CD14-positive monocyte (primary cell): Measurements from ENCODE around the gene DCTD. TPM values are rescaled to one million over a fixed set of nuclear protein-coding genes. Genes with fewer than 3 reads are reported as not detected.

Experiments used
- DNase-seq, 3 donors: peaks; one replicate each; pipeline ENCODE4 v3.0.0-alpha.2; 2011 to 2022
- H2AFZ ChIP-seq: 2 replicates; pipeline ENCODE4 v1.6.0; 2012; ENCODE audit warnings: mild to moderate bottlenecking, low read depth, low read length, inconsistent platforms; ENCODE audit not compliant: insufficient read depth, poor library complexity, severe bottlenecking
- H3K27ac ChIP-seq, 2 donors: 1 replicate in 1 of 2; 2 replicates in 1 of 2; pipeline ENCODE4 v1.5.1; 2012 to 2013; ENCODE audit warnings: low read length in 2 of 2, control low read depth in 1 of 2, inconsistent platforms in 1 of 2, low read depth in 1 of 2, mild to moderate bottlenecking in 1 of 2
- H3K27me3 ChIP-seq, 2 donors: one replicate each; pipeline versions ENCODE4 v1.6.0 to v1.6.1; 2011 to 2013; ENCODE audit warnings: low read length in 2 of 2; ENCODE audit not compliant: control insufficient read depth in 2 of 2, insufficient read depth in 2 of 2
- H3K36me3 ChIP-seq, 2 donors: replicated peaks in 1 of 2; 1 replicate in 1 of 2; 2 replicates in 1 of 2; pipeline versions ENCODE4 v1.5.1 to v1.6.1; 2012 to 2013; ENCODE audit warnings: low read length in 2 of 2, control low read depth in 1 of 2, inconsistent platforms in 1 of 2, mild to moderate bottlenecking in 1 of 2; ENCODE audit not compliant: insufficient read depth in 2 of 2, control insufficient read depth in 1 of 2
- H3K4me1 ChIP-seq, 2 donors: 1 replicate in 1 of 2; 2 replicates in 1 of 2; pipeline versions ENCODE4 v1.5.1 to v1.6.1; 2012 to 2013; ENCODE audit warnings: low read length in 2 of 2, control low read depth in 1 of 2, inconsistent platforms in 1 of 2, mild to moderate bottlenecking in 1 of 2, moderate library complexity in 1 of 2; ENCODE audit not compliant: insufficient read depth in 2 of 2, control insufficient read depth in 1 of 2
- H3K4me2 ChIP-seq: replicated peaks from 2 replicates; pipeline ENCODE3; 2012; ENCODE audit warnings: low read length, moderate library complexity, mild to moderate bottlenecking; ENCODE audit not compliant: poor library complexity, severe bottlenecking; ENCODE audit errors: extremely low read depth
- H3K4me3 ChIP-seq, 3 experiments: fragments of 200-600 bp in 1 of 3; sonication (generic) in 1 of 3; replicated peaks in 1 of 3; 1 replicate in 2 of 3; 2 replicates in 1 of 3; pipeline ENCODE4 v1.5.1; 2011 to 2013; ENCODE audit warnings: low read length in 3 of 3, mild to moderate bottlenecking in 3 of 3, control low read depth in 2 of 3, low read depth in 2 of 3, inconsistent platforms in 1 of 3, moderate library complexity in 1 of 3
- H3K79me2 ChIP-seq: 2 replicates; pipeline ENCODE4 v1.6.0; 2012; ENCODE audit warnings: mild to moderate bottlenecking, control low read depth, inconsistent platforms, low read length, moderate library complexity; ENCODE audit not compliant: insufficient read depth
- H3K9ac ChIP-seq: 2 replicates; pipeline ENCODE4 v1.6.0; 2017; ENCODE audit warnings: low read length, mild to moderate bottlenecking; ENCODE audit not compliant: insufficient read depth, poor library complexity, severe bottlenecking
- H3K9me3 ChIP-seq, 2 donors: replicated peaks in 1 of 2; 1 replicate in 1 of 2; 2 replicates in 1 of 2; pipeline versions ENCODE4 v1.5.1 to v1.6.1; 2012 to 2013; ENCODE audit warnings: low read length in 2 of 2, control low read depth in 1 of 2; ENCODE audit not compliant: control insufficient read depth in 1 of 2, insufficient read depth in 1 of 2
- H4K20me1 ChIP-seq: 2 replicates; pipeline ENCODE4 v1.6.0; 2012; ENCODE audit warnings: mild to moderate bottlenecking, low read length, control low read depth, moderate library complexity; ENCODE audit not compliant: insufficient read depth
- H3K27ac Mint-ChIP-seq, 7 donors: one replicate each; pipeline ENCODE4 v1.8.0; 2020; ENCODE audit warnings: mild to moderate bottlenecking in 7 of 7, mixed read lengths in 7 of 7, moderate library complexity in 6 of 7, inconsistent platforms in 2 of 7
- H3K27me3 Mint-ChIP-seq, 3 donors: one replicate each; pipeline ENCODE4 v1.8.0; 2021 to 2022; ENCODE audit warnings: low read depth in 3 of 3, mild to moderate bottlenecking in 3 of 3, mixed read lengths in 3 of 3, moderate library complexity in 3 of 3, inconsistent platforms in 1 of 3
- H3K36me3 Mint-ChIP-seq, 2 donors: one replicate each; pipeline ENCODE4 v1.8.0; 2020; ENCODE audit warnings: mixed read lengths in 2 of 2, inconsistent platforms in 1 of 2, mild to moderate bottlenecking in 1 of 2
- H3K4me1 Mint-ChIP-seq: one replicate; pipeline ENCODE4 v1.8.0; 2020; ENCODE audit warnings: mild to moderate bottlenecking, mixed read lengths
- H3K4me3 Mint-ChIP-seq, 2 donors: one replicate each; pipeline ENCODE4 v1.8.0; 2020; ENCODE audit warnings: mild to moderate bottlenecking in 2 of 2, mixed read lengths in 2 of 2, moderate library complexity in 1 of 2
- H3K9me3 Mint-ChIP-seq, 7 donors: one replicate each; pipeline ENCODE4 v1.8.0; 2020 to 2022; ENCODE audit warnings: mixed read lengths in 7 of 7, mild to moderate bottlenecking in 6 of 7, moderate library complexity in 6 of 7, inconsistent platforms in 2 of 7
- WGBS: methylation state at CpG from one replicate; pipeline ENCODE4 v1.1.5; 2013; ENCODE audit warnings: missing lambda C conversion rate; ENCODE audit not compliant: insufficient coverage; 5-methylcytosine and 5-hydroxymethylcytosine counted together
- intact Hi-C, 2 donors: fragments of 100-400 bp; cut with micrococcal nuclease; formaldehyde crosslinking; loops; one replicate each; pipeline versions ENCODE4 v1.15.0 to v1.15.1; 2023
- polyA plus RNA-seq, 3 donors: library from polyadenylated mRNA; depleted of rRNA in 1 of 3; unstranded in 2 of 3; stranded (reverse) in 1 of 3; fragments of 300-500 nt in 2 of 3; fragments of >200 nt in 1 of 3; fragmentation: Illumina TruSeq in 2 of 3; gene quantifications; 1 replicate in 2 of 3; 2 replicates in 1 of 3; pipeline ENCODE4 v1.2.3, GENCODE V29; 2012 to 2021
- TF ChIP-seq, protein P1 (sequence below): fragments of 200-600 bp; IDR thresholded peaks from one replicate; pipeline ENCODE4 v1.8.0; 2022; ENCODE audit warnings: antibody characterized with exemption, mild to moderate bottlenecking

Gene DCTD
- polyA plus RNA-seq, 3 donors, result 45.8 to 49.9 (median 47.8) TPM

DNA sequence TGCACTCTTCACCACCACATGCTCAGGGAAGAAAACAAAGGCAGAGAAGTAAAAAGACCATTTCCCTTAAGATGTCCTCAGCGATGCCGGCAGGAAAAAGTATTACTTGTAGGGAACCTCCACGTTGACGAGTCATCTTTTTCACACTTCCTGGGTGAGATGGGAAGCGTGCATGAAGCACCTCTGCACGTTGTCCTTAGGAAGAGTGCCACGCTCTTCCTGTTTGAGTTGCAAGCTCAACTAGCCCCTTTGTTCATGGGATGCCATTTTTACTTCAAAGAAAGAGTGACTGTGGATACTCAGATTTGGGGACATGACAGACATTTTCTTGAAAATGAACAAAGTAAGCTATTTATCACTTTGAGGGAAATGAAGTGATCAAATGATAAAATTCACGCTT, 33.8 kb downstream of the DCTD start:
- Histone ChIP-seq H3K4me2 (no peak overlapping the region), H4K20me1 (no peaks in the 10 kb centered on the region), H3K36me3 (peaks cover 9 to 34% of the 10 kb centered on the region in 2 donors), H3K9me3 (peaks cover 7 to 10% of the 10 kb centered on the region in 2 donors), H3K9ac (no peak overlapping the region), H3K4me1 (no peaks in the 10 kb centered on the region), H3K4me3 (no peak overlapping the region), H2AFZ (no peak overlapping the region), H3K79me2 (no peaks in the 10 kb centered on the region), H3K27ac (no peak overlapping the region), H3K27me3 (no peaks in the 10 kb centered on the region)
- DNase-seq, result no peak
- Mint-ChIP-seq H3K36me3 (peaks cover 49 to 65% of the 10 kb centered on the region in 2 donors), H3K4me3 (no peak overlapping the region), H3K27me3 (peaks cover 0 to 4% (median 2%) of the 10 kb centered on the region in 3 donors), H3K27ac (no peak overlapping the region), H3K9me3 (peaks cover 4 to 11% (median 9%) of the 10 kb centered on the region in 7 donors), H3K4me1 (no peaks in the 10 kb centered on the region)
- TF ChIP-seq, protein P1, sequence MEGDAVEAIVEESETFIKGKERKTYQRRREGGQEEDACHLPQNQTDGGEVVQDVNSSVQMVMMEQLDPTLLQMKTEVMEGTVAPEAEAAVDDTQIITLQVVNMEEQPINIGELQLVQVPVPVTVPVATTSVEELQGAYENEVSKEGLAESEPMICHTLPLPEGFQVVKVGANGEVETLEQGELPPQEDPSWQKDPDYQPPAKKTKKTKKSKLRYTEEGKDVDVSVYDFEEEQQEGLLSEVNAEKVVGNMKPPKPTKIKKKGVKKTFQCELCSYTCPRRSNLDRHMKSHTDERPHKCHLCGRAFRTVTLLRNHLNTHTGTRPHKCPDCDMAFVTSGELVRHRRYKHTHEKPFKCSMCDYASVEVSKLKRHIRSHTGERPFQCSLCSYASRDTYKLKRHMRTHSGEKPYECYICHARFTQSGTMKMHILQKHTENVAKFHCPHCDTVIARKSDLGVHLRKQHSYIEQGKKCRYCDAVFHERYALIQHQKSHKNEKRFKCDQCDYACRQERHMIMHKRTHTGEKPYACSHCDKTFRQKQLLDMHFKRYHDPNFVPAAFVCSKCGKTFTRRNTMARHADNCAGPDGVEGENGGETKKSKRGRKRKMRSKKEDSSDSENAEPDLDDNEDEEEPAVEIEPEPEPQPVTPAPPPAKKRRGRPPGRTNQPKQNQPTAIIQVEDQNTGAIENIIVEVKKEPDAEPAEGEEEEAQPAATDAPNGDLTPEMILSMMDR, result no peak
- intact Hi-C loops, result no loop called here
- WGBS, result 90% methylated on average over 4 of the region's 8 CpGs

DNA sequence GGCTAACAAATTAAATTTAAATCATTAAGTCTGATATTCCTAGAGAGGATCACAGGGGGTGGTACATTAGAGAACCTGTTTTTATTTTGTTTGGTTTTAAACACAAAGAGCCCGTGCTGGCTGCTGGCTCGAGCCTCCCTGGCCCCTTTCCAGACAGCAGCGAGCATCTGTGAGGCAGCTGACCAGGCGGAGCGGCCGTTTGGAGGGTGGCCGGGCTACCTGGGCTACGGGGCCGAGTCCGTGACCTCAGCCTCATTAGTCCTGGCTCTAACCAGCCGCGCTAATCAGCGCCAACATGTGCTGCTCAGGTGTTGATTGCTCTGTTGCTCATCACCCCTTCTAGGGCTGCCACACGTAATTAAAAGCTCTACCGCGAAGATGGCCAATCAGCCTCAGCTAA, 35.3 kb downstream of the DCTD start:
- intact Hi-C loops, result no loop called here
- Histone ChIP-seq H3K27me3 (no peaks in the 10 kb centered on the region), H3K9me3 (peaks cover 7% of the 10 kb centered on the region in 2 donors), H3K36me3 (peaks cover 3 to 21% of the 10 kb centered on the region in 2 donors), H2AFZ (no peak overlapping the region), H3K4me2 (no peak overlapping the region), H4K20me1 (no peaks in the 10 kb centered on the region), H3K4me1 (no peaks in the 10 kb centered on the region), H3K9ac (no peak overlapping the region), H3K4me3 (no peak overlapping the region), H3K79me2 (no peaks in the 10 kb centered on the region), H3K27ac (no peak overlapping the region)
- over 99% methylated on average over 13 of the region's 16 CpGs for WGBS
- peaks cover 3 to 10% (median 6%) of the 10 kb centered on the region in 7 donors for H3K9me3 Mint-ChIP-seq
- H3K4me1 Mint-ChIP-seq, result no peaks in the 10 kb centered on the region
- H3K4me3 Mint-ChIP-seq, result no peak overlapping the region
- H3K27ac Mint-ChIP-seq, result no peak overlapping the region
- peaks cover 2 to 6% (median 3%) of the 10 kb centered on the region in 3 donors for H3K27me3 Mint-ChIP-seq
- TF ChIP-seq, protein P1, result no peak
- peaks cover 41 to 50% of the 10 kb centered on the region in 2 donors for H3K36me3 Mint-ChIP-seq
- no peak for DNase-seq
